ENCODE results near the gene ZNF195.
"Not testable (repeated sequence)": the region's sequence is repeated elsewhere in the genome, so short reads cannot be mapped to it uniquely, and the experiment has no call there.

Gene ZNF195

DNA sequence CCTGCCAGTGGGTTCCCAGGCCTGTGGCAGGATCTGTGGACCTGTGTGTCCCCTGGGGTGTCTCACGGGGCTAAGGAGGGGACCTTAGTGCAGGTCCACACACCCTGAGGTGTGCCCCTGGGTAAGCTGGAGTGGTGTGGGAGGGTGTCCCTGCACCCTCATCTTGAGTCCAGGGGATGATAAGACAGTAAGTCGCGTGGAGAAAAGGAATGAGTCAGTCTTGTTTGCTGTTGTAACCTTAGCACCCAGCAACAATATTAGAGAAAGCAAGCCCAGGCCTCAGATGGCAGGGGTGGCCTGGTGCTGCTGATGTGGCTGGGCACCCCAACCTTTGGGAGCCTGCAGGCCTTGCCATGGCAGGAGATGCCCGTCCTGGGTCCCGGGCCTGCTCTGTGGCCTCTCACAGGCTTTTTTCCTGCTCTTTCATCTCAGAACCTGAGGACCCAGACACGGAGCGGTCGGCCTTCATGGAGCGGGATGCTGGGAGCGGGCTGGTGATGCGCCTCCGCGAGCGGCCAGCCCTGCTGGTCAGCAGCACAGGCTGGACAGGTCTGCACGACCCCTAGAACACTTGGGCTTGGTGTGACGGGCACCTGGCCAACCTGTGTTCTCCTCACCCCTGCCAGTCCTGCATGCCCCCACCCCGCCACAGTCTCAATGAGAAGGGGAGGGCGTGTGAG lies 23.4 kb upstream of the ZNF195 start:
- not testable (repeated sequence) for DNase-seq (ENCODE audit: low read depth in 2 of 2)

DNA sequence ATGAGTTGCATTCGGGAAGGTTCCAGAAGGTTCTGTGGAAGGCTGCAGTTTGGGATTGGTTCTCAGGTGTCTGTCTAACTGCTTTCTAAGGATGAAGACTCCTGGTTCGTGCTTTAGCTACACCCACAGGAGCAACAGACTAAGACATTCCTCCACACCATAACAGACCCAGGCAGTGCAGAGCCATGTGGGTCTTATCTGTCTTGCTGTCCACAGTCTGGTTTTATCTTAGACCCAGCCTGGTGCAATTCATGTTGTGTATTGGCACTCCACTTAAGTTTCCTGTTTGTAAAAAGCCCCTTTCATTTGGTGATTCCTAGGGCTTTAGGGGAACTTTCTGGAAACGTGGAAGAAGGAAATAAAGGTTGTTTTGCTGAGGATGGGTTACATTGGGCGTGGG lies 22.1 kb upstream of the ZNF195 start:
- DNase-seq (ENCODE audit: low read depth in 2 of 2): not testable (repeated sequence)

DNA sequence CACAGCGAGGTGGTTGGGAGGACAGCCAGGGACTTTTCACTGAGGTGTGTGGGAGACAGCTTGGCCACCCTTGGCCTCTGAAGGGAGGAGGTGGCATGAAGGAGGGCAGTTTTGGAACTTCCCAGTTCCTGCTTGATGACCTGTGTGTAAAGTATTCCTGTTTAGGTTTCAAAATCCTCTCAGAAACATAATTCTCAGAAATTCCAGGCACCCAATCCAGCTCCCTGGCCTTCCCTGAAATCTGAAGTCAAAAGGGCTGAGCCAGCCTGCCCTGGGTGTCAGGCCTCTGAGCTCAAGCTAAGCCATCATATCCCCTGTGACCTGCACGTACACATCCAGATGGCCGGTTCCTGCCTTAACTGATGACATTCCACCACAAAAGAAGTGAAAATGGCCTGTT lies 19.6 kb upstream of the ZNF195 start:
- not testable (repeated sequence) for DNase-seq (ENCODE audit: low read depth in 2 of 2)

- not testable (repeated sequence) for DNase-seq (ENCODE audit: low read depth in 2 of 2)
These were observed 19.2 kb upstream of the ZNF195 start for GRCh38 chr11:3398106-3398505.

GRCh38 chr11:3397210-3397609 lies 18.3 kb upstream of the ZNF195 start:
- DNase-seq (ENCODE audit: low read depth in 2 of 2): not testable (repeated sequence)

DNA sequence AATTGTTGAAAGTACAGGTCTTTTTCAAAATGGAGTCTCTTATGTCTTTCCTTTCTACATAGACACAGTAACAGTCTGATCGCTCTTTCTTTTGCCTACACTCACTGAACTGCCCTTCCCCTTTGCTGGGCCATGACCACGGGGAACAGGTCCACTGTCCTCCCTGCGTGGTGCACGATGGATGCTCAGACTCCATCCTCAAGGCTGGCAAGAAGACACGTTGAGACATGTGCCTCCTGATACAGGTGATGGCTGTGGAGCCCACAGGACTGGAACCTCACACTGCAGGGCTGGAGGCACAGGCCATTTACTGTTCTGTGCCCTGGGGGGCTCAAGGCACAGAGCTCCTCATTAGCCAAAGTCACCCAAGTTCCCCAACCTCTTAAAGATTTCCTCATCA lies 16.5 kb upstream of the ZNF195 start:
- not testable (repeated sequence) for DNase-seq (ENCODE audit: low read depth in 2 of 2)

DNA sequence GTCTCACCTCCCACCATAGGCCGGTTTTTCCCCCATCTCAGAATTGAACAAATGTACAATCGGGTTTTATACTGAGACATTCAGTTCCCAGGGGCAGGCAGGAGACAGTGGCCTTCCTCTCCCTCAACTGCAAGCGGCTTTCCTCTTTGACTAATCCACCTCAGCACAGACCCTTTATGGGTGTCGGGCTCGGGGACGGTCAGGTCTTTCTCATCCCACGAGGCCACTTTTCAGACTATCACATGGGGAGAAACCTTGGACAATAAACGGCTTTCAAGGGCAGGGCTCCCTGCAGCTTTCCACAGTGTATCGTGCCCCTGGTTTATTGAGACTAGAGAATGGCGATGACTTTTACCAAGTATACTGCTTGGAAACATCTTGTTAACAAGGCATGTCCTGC lies 16.0 kb upstream of the ZNF195 start:
- DNase-seq (ENCODE audit: low read depth in 2 of 2): not testable (repeated sequence)

GRCh38 chr11:3393450-3393849 lies 14.5 kb upstream of the ZNF195 start:
- not testable (repeated sequence) for DNase-seq (ENCODE audit: low read depth in 2 of 2)

- DNase-seq (ENCODE audit: low read depth in 2 of 2): no peak
These were observed 3.8 kb upstream of the ZNF195 start for GRCh38 chr11:3382613-3383285.

DNA sequence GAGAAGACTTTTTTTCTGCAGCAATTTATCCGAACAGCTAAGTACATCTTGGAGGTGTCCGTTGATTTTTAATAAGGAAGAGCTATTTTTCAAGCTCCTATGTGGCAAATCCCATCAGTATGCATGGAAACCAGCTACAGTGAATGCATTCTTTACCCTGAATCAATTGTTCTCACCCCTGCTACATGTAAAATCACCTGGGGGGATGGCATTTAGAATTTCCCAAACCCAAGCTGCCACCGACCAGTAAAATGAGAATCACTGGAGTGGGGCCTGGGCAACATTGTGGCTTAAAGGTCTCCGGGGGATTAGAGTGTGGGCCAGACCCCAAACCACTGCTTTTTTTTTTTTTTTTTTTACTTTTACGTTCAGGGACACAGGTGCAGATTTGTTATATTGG lies 2.8 kb upstream of the ZNF195 start:
- DNase-seq (ENCODE audit: low read depth in 2 of 2): no peak

- DNase-seq (ENCODE audit: low read depth in 2 of 2): no peak
These were observed 2.0 kb upstream of the ZNF195 start for GRCh38 chr11:3380706-3381545.

- DNase-seq (ENCODE audit: low read depth in 2 of 2): no peak
These were observed 3.4 kb downstream of the ZNF195 start for GRCh38 chr11:3375552-3375951.

- no peak for DNase-seq (ENCODE audit: low read depth in 2 of 2)
These were observed 8.6 kb downstream of the ZNF195 start for GRCh38 chr11:3370311-3370870.

GRCh38 chr11:3369366-3369765 lies 9.6 kb downstream of the ZNF195 start:
- no peak for DNase-seq (ENCODE audit: low read depth in 2 of 2)

DNA sequence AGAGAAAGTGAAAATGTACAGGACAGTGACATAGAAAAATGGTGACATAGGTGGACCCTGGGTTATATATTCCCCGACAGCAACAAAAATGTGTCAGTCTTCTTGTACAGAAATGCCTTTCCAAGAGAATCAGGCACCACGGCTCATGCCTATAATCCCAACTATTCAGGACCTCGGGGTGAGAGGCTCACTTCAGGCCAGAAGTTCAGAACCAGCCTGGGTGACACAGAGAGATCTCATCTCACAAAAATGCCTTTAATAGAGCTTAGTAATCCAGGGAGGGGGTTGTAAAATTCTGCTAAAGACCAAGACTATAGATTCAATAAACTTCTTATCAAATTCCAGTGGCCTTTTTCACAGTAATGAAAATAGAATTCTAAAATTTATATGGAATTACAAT lies 10.7 kb downstream of the ZNF195 start:
- DNase-seq (ENCODE audit: low read depth in 2 of 2): no peak

DNA sequence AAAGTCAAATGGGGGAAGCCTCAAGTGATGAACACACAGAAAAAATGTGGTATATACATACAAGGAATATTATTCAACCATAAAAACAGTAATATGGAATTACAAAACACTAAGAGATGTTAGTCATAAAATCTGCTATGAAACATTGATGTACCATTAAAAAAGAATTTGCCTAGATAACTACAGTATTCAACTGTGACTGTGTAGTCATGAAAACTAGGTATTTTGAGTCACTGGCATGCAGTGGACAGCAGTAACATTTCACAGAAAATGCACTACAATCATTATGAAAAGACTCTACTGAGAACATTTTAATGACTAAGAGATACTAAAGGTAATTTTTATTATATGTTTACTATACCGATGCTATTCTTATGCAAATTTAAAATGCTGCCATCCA lies 11.7 kb downstream of the ZNF195 start:
- DNase-seq (ENCODE audit: low read depth in 2 of 2): no peak

GRCh38 chr11:3359092-3359824 lies 19.7 kb downstream of the ZNF195 start:
- no peak for DNase-seq (ENCODE audit: low read depth in 2 of 2)

- DNase-seq (ENCODE audit: low read depth in 2 of 2): no peak
These were observed 20.8 kb downstream of the ZNF195 start for GRCh38 chr11:3357994-3358676.

DNA sequence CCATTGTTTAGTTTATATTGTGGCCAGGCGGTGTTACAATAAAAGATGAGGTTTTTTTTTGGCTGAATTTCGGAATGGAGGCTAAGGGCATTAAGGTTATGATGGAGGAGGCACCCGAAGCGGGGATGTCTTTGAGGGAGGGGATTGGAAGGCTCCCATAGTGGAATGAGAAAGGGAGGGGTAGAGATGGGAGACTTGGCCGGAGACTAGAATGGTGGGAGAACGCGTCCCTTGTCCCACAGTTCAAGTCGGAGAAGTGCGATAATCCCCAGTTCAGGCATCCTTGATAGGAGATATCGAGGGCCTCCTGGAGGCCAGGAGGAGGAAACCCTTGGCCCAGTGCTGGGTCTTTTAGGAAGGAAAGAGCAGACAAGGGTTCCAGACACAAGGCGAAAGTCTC lies 21.6 kb downstream of the ZNF195 start:
- no peak for DNase-seq (ENCODE audit: low read depth in 2 of 2)

GRCh38 chr11:3356858-3357257 lies 22.1 kb downstream of the ZNF195 start:
- DNase-seq (ENCODE audit: low read depth in 2 of 2): no peak

GRCh38 chr11:3353066-3353465 lies 25.9 kb downstream of the ZNF195 start:
- no peak for DNase-seq (ENCODE audit: low read depth in 2 of 2)

Measured in stimulated activated CD4-positive, alpha-beta T cell treated with anti-CD3 and anti-CD28 coated beads, Interleukin-15, amount 100 ng/mL, for 48 hours (primary cell).